Loucy (cell line): ENCODE results near the gene TRIM67.

Experiments used
- CTCF ChIP-seq: fragments of 200-600 bp; sonication (generic); conservative IDR thresholded peaks from 2 replicates; pipeline ENCODE4 v1.5.1; 2014; ENCODE audit warnings: mild to moderate bottlenecking, antibody characterized with exemption, low read length
- EZH2phosphoT487 ChIP-seq: fragments of 200-600 bp; IDR thresholded peaks from 2 replicates; pipeline ENCODE4 v1.6.1; 2018; ENCODE audit warnings: antibody characterized with exemption, mild to moderate bottlenecking, moderate library complexity, borderline replicate concordance

- peak; percentile 51 for TF ChIP-seq CTCF
- no peak for TF ChIP-seq EZH2phosphoT487
Observed at GRCh38 chr1:231170875-231171274, 9.0 kb downstream of the TRIM67 start.
